Right lobe of liver (tissue), 6 donors: Measurements from ENCODE around the gene HRNR. TPM values are rescaled to one million over a fixed set of nuclear protein-coding genes. Genes with fewer than 3 reads are reported as not detected.

Experiments used
- ATAC-seq, 4 donors: fragments of 200-7000 bp; cut with Tn5 transposase; one replicate each; pipeline ENCODE4 v1.9.1; 2020; ENCODE audit warnings: mild to moderate bottlenecking in 4 of 4, moderate library complexity in 4 of 4
- DNase-seq, 3 donors: peaks; one replicate each; pipeline ENCODE4 v3.0.0-alpha.2; 2020
- H3K27ac ChIP-seq, 3 donors: fragments of 200-600 bp; one replicate each; pipeline ENCODE4 v1.8.0; 2022
- H3K27me3 ChIP-seq, 2 donors: fragments of 200-600 bp; one replicate each; pipeline ENCODE4 v1.8.0; 2022
- H3K36me3 ChIP-seq, 4 donors: fragments of 200-600 bp; sonication (generic) in 1 of 4; one replicate each; pipeline versions ENCODE4 v1.5.1 to v1.8.0; 2017 to 2022; ENCODE audit warnings: control low read depth in 1 of 4
- H3K4me1 ChIP-seq, 4 donors: fragments of 200-600 bp; sonication (generic) in 1 of 4; one replicate each; pipeline versions ENCODE4 v1.5.1 to v1.8.0; 2017 to 2022; ENCODE audit warnings: control low read depth in 1 of 4
- H3K4me3 ChIP-seq, 3 donors: fragments of 200-600 bp; one replicate each; pipeline ENCODE4 v1.8.0; 2022
- H3K9me3 ChIP-seq, 4 donors: fragments of 200-600 bp; sonication (generic) in 1 of 4; one replicate each; pipeline versions ENCODE4 v1.5.1 to v1.8.0; 2017 to 2022; ENCODE audit warnings: control low read depth in 1 of 4
- POLR2A ChIP-seq: fragments of 450-650 bp; IDR thresholded peaks from one replicate; pipeline ENCODE4 v1.6.1; 2017; ENCODE audit warnings: antibody characterized with exemption, mild to moderate bottlenecking
- WGBS: methylation state at CpG from one replicate; pipeline ENCODE4 v1.1.6; 2018; ENCODE audit warnings: low coverage, low lambda C conversion rate; ENCODE audit not compliant: insufficient coverage; ENCODE audit errors: missing lambda C conversion rate; 5-methylcytosine and 5-hydroxymethylcytosine counted together
- intact Hi-C, 2 donors: fragments of 100-400 bp; cut with DNase I; formaldehyde crosslinking; loops; one replicate each; pipeline versions ENCODE4 v1.11.2 to v1.14.1; 2022
- total RNA-seq, 6 experiments: library from RNA; depleted of rRNA in 2 of 6; stranded (reverse); fragments of >200 nt in 2 of 6; fragmentation: NEBNext Ultra II Directional in 3 of 6; extraction: Animal tissue kit (Norgen Biotek cat#: 25700) in 3 of 6; gene quantifications; one replicate each; pipeline versions ENCODE4 v1.1.0 to v1.2.4, GENCODE V29; 2016 to 2023
- TF ChIP-seq, protein P1 (sequence below), 4 donors: fragments of 200-600 bp in 3 of 4; fragments of 450-650 bp in 1 of 4; IDR thresholded peaks; one replicate each; pipeline versions ENCODE4 v1.5.1 to v1.8.0; 2016 to 2022; ENCODE audit warnings: antibody characterized with exemption in 4 of 4, mild to moderate bottlenecking in 2 of 4
- donor health status: DM: no; HTN: yes; CAD: no.
- donor health status: DM: no; HTN: no; CAD: no.
- donor health status: DM: no; HTN: no; CAD: no.
- donor health status: DM: no; HTN: yes; CAD: no.
- donor health status: DM: no; HTN: yes; CAD: no.

The HRNR gene
- total RNA-seq, 6 experiments from 2014 or later, result not detected

DNA sequence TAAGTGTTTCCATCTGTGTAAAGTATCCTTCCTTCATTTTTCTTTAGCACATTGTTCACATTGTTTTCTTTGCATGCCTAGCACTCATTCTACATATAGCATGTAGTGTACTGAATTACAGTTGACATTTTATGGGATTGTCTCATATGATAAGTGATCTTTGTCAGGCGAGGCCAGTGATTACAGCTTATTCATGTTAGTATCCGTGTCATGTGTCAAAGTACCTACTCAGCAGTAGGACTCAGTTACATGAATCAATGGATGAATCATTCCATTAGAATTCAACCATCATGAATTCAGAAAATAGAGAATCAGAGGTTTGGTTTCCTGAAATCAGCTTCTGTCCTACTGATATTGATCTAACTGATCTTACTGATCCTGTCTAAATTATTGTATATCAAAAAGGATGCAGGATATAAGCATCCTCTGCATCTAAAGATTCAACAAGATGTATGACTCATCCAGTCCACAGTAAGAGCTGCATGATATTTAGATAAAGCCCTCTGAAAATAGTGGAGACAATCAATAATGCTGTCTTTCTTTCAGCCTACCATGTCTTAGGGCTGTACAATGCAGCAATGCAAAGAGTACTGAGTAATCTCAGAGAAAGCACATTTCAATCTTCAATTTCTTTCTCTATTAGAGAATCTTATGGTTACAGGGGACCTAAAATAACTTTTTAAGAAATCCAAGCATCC lies 20.7 kb upstream of the HRNR start:
- DNase-seq, result no peak
- TF ChIP-seq, protein P1, sequence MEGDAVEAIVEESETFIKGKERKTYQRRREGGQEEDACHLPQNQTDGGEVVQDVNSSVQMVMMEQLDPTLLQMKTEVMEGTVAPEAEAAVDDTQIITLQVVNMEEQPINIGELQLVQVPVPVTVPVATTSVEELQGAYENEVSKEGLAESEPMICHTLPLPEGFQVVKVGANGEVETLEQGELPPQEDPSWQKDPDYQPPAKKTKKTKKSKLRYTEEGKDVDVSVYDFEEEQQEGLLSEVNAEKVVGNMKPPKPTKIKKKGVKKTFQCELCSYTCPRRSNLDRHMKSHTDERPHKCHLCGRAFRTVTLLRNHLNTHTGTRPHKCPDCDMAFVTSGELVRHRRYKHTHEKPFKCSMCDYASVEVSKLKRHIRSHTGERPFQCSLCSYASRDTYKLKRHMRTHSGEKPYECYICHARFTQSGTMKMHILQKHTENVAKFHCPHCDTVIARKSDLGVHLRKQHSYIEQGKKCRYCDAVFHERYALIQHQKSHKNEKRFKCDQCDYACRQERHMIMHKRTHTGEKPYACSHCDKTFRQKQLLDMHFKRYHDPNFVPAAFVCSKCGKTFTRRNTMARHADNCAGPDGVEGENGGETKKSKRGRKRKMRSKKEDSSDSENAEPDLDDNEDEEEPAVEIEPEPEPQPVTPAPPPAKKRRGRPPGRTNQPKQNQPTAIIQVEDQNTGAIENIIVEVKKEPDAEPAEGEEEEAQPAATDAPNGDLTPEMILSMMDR (IDR thresholded peaks at IDR 0.05), result no peak
- TF ChIP-seq POLR2A, result no peak
- H3K9me3 ChIP-seq, result no peaks in the 10 kb centered on the region
- H3K36me3 ChIP-seq, result no peaks in the 10 kb centered on the region
- no peak overlapping the region for H3K4me3 ChIP-seq
- intact Hi-C loops, result no loop called here
- H3K27me3 ChIP-seq, result no peaks in the 10 kb centered on the region
- no peaks in the 10 kb centered on the region for H3K4me1 ChIP-seq
- no peak overlapping the region for H3K27ac ChIP-seq
- no peak for ATAC-seq
- 83% methylated on average over 2 of the region's 2 CpGs for WGBS

DNA sequence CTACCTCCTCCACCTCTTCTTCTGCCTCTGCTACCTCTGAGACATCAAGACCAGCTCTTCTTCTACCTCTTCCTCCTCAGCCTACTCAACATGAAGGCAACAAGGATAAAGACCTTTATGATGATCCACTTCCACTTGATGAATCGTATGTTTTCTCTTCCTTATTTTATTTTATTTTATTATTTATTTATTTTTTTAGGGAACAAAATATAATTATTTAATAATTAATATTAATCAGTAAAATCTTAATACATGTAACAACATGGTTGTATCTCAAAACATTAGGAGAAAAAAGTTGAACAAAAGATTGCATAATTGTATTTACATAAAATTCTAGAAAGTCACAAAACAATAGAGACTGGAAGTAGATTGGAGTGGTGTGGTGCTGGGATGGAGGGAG lies 13.1 kb upstream of the HRNR start:
- no peak overlapping the region for H3K27ac ChIP-seq
- intact Hi-C loops, result no loop called here
- TF ChIP-seq POLR2A, result no peak
- TF ChIP-seq, protein P1 (IDR thresholded peaks at IDR 0.05), result no peak
- DNase-seq, result no peak
- no peak for ATAC-seq
- no peaks in the 10 kb centered on the region for H3K4me1 ChIP-seq
- no peaks in the 10 kb centered on the region for H3K9me3 ChIP-seq
- 61% methylated on average over 1 of the region's 1 CpG for WGBS
- H3K27me3 ChIP-seq, result no peaks in the 10 kb centered on the region
- H3K4me3 ChIP-seq, result no peak overlapping the region
- H3K36me3 ChIP-seq, result no peaks in the 10 kb centered on the region

DNA sequence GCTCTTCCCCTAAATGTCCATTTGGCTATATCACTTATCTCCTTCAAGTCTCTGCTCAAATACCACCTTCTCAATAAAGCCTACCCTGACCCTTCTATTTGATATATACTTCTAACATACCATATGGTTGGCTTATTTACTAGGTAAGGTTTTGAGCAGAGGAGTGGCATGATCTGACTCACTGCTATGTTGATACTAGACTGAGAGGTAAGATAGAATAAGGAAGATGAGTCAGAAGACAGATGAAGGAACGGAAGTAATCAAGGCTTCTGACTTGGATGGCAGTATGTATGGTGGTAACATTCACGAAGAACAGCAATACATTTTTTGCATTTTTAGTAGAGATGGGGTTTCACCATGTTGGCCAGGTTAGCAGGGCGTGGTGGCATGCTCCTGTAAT lies 4.8 kb upstream of the HRNR start:
- ATAC-seq, result no peak
- Histone ChIP-seq H3K9me3 (no peaks in the 10 kb centered on the region), H3K27me3 (no peaks in the 10 kb centered on the region), H3K4me3 (no peak overlapping the region), H3K27ac (no peak overlapping the region), H3K36me3 (no peaks in the 10 kb centered on the region), H3K4me1 (no peaks in the 10 kb centered on the region)
- WGBS, result 51% methylated on average over 3 of the region's 3 CpGs
- no peak for DNase-seq
- intact Hi-C loops, result no loop called here
- TF ChIP-seq, protein P1 (IDR thresholded peaks at IDR 0.05), result no peak
- TF ChIP-seq POLR2A, result no peak

DNA sequence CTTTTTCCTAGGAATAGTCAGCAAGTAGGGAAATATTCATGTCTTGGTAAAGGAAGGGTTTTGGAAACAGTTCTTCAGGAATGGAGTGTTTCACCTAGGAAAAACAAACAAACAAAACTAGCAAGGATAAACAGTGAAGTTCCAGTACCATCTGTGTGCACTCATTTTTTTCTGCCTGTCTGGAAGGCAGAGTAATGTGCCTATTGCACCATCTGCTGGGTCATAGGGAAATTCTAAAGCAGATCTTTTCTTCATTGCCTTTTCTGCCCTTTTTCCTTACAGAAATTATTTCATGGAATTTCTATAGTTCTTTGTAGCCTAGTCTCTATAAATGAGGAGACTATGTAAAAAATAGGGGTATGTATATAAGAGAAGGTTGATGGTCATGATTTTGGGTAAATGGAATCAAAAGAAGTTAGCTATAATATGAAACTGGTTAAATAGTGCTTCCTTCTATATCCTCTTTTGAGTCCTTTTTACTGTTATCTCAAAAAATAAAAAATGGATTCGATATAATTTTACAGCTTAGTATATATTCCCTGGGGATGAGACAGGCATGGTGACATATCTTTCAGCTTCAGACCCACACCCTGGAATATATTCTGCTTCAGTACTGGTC lies 3.4 kb upstream of the HRNR start:
- Histone ChIP-seq H3K27ac (no peak overlapping the region), H3K36me3 (no peaks in the 10 kb centered on the region), H3K4me1 (no peaks in the 10 kb centered on the region), H3K9me3 (no peaks in the 10 kb centered on the region), H3K4me3 (no peak overlapping the region), H3K27me3 (no peaks in the 10 kb centered on the region)
- ATAC-seq (peak in 3 of 4 donors; percentile 47 to 64 (median 58)), DNase-seq (no peak)
- TF ChIP-seq, protein P1 (IDR thresholded peaks at IDR 0.05), result peak in 3 of 4 donors; percentile 14 to 50 (median 14)
- no peak for TF ChIP-seq POLR2A
- intact Hi-C loops, result no loop called here
- 57% methylated on average over 1 of the region's 1 CpG for WGBS
